ENCODE data around the gene PCAT6.

Gene PCAT6

DNA sequence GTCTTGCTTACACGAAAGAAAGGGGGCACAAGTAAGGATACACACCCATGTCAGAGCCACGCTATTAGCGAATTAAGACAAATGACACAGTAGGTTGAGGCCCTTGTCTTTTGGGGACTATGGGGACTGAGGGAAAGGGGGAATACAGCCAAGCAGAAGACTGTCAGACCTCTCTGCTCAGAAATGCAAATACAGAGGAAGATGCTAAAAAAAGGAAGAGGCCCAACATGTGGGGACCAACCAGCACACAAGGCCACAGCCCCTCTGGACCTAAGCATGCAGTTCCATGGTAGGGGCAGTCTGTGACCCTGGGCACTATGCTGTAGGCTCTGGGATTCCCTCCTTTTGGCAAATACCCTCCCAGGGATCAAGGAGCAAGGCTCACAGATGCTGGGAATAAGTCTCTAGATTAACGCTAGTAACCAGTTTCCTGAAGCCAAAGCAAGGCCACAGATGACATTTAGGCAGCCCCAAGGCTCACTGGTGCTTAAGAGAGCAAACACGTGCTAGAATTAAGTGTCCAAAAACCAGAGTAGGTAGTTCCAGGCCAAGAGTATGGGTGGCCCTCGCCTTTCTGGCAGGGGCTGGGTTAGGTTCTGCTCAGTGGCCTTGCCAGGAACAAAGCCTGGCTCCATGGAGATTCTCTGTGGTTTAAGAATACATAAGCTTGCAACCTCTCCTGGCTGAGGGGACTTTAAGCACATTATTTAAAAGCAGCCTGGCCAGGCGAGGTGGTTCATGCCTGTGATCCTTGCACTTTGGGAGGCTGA, 40.0 kb downstream of the PCAT6 start:
- no peak for DNase-seq

DNA sequence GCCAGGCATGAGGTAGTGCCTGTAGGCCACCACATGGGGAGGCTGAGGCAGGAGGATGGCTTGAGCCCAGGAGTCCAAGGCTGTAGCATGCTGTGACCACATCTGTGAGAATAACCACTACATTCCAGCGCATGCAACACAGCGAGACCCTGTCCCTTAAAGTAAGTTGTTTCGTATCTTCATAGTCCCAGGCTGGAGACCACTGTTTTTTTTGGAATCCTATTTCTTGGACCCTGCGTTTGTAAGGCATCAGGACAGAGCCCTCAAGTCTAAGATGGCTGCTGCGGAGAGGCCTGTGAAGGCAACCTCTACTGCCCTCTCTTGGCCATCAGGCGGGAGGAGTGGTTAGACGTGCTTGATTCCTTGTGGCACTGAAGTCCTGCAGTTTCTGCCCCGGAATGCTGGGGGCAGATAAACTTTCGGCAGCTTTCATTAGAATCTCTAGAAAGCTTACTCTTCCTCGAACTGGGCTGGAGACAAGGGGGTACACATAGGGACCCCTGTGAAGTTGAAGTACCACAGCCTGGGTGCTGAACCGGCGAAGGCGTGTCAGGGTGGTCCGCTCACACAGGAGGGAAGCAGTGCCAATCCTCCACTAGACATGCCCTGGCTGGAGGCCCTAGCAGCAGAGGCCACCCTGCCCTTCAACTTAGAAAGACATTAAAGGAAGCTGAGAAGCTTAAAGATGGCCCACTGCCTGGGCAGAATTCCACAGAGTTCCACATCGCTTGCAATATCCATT, 41.6 kb downstream of the PCAT6 start:
- peak; percentile 58 to 62 for DNase-seq

DNA sequence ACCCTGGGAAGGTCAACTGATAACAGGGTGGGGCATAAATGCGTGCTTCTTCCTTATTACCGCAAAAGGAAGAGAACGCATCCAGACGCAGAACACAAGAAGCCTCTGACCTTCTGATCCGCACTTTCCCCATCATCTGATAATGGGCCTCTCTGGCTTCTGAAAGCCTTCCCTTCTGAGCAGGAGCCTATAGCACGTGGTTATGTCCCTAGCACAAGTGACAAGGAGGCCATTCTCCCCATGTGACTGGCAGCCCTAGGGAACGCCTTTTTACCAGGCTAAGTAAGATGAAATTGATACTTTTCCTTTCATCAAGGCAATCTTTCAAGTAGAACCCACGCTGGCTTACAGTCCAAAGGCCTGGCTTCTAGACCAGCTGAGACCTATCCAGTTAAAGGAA, 44.0 kb downstream of the PCAT6 start:
- DNase-seq, result no peak

DNA sequence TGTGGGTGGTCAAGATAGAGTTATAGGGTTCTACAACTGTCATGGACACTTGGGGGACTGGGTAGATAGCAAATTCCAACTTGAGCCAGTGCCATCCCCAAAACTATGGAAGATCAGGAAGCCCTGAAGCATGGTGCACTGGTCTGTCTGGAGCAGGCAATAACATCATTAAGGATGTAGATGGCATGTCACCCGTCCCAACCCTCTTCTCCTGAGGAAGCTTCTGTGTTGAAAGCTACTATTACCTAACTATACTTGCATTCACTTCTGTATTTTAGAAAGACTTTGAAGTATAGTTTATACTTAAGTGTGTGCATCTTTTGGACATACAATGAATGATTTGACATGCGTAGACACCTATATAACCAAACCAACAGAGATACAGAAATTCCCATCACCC, 45.3 kb downstream of the PCAT6 start:
- no peak for DNase-seq

GRCh38 chr1:202857136-202857610, 46.4 kb downstream of the PCAT6 start:
- DNase-seq, result no peak

DNA sequence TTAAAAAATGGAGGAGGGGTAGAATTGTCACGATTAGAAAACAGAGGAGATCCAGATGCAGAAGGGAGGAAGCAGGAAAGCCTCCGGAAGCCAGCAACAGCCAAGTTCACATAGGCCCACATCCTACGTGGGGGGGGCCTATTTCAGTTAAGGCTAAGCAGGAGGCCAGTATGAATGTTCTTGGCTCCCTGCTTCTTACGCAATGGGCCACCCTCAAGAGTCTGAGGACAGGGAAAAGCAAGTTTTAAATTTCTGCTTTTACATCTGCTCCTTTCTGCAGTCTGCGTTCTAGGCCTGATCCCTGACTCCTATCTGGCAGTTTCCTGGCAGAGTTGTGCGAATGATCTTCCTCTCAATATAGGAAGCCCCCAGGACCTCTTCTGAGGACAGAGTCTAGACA, 47.6 kb downstream of the PCAT6 start:
- no peak for DNase-seq

DNA sequence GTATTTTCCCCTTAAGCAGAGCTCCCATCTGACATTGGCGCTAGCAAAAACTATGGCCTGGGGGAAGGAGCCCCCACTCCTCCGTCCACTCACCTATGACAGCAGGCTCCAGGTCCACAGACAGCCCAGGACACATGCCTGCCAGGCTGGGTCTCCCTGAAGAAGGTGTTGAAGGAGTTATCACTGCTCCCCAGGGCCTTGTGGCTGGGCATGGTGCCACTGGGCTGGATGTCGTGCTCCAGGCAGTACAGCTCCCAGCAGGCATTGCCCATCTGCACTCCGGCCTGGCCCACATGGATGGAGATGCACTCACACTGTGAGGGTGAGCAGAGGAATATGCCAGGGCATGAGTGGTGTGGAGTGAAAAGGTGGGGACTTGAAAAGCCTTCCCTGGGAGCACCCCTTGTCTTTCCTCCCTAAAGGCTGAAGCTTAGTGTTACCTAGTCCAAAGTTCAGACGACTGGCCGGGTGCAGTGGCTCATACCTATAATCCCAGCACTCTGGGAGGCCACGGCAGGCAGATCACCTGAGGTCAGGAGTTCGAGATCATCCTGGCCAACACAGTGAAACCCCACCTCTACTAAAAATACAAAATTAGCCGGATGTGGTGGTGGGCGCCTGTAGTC, 48.1 kb downstream of the PCAT6 start:
- DNase-seq, result no peak

DNA sequence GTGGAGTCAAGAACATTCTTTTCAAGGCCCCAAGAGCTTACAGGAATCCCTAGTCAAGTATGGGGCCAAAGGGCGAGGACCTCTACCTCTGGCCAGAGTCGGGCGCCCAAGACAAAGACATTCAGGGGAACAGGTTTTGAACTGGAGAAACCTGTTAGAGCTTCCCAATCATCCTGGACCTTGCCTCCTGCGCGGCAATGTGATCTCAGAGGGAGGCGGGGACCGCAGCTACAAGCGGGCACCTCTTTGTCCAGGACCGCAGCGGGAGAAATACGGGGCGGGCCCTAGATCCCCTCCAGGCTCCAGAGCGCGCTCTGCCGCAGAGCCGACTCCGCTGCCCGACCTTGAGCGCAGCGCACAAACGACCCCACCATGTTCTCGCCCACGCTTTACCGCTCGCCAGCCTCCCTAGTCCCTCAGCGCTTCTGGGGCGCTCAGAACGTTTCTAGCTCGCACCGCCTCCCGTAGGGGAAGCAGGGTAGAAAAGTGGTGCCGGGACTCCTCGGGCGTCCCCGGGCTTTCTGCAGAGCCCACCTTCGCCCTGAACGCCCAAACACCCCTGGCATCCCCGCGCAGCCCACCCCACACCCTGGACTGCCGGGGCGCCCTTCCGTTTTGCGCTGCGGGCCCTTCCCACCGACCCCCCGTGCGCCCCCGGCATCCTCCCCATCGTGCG, 50.1 kb downstream of the PCAT6 start:
- DNase-seq, result peak; percentile 49 to 59
